HG03135 (cell line): ENCODE results near the gene CDH26.
A peak's percentile ranks its signal among the peaks of the same experiment; 100 is the strongest.
"Not testable (repeated sequence)": the region's sequence is repeated elsewhere in the genome, so short reads cannot be mapped to it uniquely, and the experiment has no call there.

Source experiments
- ATAC-seq: cut with Tn5 transposase; IDR thresholded peaks from one replicate; pipeline ENCODE4 v1.9.1; 2021; ENCODE audit warnings: mild to moderate bottlenecking, moderate library complexity; ENCODE audit not compliant: unreplicated experiment

Gene CDH26

DNA sequence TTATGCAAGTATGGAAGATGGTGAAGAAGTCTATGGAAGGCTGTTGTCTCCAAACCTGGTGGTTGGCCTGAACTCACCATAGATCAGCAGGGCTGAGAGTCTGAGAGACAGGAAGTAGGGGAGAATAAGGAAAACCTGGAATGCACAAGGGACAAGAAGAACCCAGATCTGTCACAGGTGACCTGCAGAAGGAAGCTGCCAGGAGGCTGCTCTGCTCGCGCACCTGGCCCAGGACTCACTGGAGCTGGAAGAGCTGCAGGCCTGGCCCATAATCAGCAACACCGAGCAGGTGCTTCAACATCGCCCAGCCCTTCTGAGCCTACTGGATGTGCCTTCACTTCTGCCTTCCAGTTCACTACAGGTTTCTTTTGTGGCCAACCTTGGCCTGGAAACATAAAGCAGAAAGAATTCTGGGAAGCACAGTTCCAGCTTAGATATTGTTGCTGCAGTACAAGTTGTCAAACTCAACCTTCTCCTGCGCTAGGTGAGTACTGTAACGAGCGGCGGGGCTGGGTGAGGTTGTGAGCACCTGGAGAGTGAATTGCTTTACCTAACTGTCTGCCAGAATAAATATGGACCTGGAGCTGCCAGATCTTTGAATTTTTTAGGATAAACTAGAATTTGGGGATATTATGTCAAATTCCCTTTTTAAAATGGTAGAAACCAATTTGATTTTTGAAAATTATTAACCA lies 82.4 kb downstream of the CDH26 start:
- ATAC-seq, result no peak

DNA sequence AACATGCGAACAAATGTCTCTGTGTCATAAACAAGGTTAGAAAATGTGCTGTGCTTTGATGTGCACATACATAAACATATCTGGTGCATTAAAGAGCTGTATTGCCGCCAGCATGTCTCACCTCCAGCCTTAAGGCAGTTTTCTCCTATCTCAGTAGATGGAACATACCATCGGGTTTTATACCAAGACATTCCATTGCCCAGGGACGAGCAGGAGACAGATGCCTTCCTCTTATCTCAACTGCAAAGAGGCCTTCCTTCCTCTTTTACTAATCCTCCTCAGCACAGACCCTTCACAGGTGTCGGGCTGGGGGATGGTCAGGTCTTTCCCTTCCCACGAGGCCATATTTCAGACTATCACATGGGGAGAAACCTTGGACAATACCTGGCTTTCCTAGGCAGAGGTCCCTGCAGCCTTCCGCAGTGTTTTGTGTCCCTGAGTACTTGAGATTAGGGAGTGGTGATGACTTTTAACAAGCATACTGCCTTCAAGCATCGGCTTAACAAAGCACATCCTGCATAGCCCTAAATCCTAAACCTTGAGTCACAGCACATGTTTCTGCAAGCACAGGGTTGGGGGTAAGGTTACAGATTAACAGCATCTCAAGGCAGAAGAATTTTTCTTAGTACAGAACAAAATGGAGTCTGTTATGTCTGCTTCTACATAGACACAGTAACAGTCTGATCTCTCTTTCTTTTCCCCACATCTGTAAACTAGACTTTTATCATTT lies 83.4 kb downstream of the CDH26 start:
- not testable (repeated sequence) for ATAC-seq

- no peak for ATAC-seq
Observed at GRCh38 chr20:60043435-60043834, 85.2 kb downstream of the CDH26 start.

- no peak for ATAC-seq
Observed at GRCh38 chr20:60046011-60046413, 87.8 kb downstream of the CDH26 start.

- no peak for ATAC-seq
Observed at GRCh38 chr20:60046436-60046835, 88.2 kb downstream of the CDH26 start.

GRCh38 chr20:60046860-60047259 lies 88.6 kb downstream of the CDH26 start:
- ATAC-seq, result no peak

- no peak for ATAC-seq
Observed at GRCh38 chr20:60048634-60049521, 90.7 kb downstream of the CDH26 start.

DNA sequence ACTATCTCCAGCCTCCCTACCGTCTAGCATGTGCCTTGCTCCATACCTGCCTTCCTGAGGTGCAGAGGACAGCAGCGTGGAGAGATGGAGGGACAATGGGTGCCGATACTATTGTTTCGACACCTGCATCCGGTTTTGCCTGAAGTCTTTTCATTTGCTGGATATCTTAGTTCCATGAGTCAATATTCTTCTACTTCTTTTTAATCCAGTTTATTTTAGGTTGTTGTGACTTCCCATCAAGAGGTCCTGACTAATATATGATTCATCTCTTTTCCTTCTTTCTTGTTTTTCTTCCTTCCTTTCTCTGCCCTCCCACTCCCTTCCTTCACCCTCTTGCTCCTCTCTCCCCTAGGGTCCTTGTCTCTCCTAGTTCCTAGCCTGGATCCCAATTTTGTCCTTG lies 91.4 kb downstream of the CDH26 start:
- ATAC-seq, result no peak

DNA sequence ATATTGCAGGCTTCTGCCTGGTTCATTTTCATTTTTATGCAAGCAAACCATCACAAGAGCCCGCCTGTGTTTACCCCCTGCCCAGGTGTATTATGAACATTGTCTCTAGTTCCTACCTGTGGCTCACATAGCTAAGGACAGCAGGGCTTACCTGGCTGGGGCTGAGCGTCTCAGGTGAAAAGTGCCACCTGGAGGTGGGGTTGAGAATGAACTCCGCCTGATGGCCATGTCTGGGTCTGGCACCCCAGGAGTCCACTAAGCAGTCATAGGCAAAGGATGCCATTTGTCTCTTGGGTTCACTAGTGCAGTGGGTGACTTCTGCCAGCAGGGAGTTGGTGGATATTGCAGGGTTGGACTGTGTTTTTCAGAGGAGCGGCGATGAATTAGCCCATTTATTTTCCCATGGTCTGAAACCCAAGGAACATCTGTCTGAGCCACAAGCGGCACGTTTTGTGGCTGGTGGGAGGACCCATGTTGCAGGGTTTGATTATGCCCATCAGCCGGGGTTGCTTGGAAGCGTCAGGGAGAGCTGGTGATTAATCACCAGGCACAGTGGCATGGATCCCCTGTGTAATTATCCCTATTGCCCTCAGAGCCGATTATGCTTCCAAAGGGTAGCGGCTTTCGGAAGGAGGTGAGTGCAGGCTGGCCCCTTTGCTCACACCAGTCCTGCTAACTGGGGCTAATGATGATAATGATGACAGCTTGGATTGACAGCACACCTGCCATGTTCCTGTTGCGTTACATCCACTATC lies 92.1 kb downstream of the CDH26 start:
- no peak for ATAC-seq

GRCh38 chr20:60051911-60052310 lies 93.7 kb downstream of the CDH26 start:
- ATAC-seq, result no peak

GRCh38 chr20:60052322-60052721 lies 94.1 kb downstream of the CDH26 start:
- no peak for ATAC-seq

DNA sequence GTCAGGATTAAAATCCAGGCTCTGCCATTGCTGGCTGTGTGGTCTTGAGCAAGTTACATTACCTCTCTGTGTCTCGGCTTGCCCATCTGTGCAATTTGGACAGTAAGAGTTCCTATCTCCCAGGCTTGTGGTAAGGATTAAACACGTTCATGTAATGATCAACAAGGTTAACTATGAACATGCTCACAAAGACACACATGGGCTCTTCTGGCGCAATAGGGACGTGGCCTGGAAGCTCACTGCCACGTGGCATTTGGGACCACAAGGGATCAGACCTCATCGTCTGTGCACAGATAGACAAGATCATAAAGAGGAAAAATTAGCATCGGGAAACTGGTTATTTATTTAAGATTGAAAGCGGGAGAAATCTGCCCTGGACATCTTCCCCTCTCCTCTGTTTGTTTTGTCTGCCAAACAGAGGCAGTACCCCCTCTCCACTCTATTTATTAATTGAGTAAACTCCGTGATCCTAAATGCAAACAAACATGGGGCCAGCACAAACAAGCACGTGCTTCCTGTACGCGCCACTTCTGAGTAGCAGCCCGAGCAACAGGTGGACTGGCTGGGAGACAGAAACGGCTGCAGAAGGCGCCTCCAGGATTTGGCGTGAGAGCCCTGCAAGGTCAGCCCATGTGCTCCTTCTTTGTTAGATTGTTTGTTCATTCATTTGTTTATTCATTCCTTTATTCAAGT lies 95.0 kb downstream of the CDH26 start:
- no peak for ATAC-seq

- ATAC-seq, result no peak
Observed at GRCh38 chr20:60053818-60054190, 95.6 kb downstream of the CDH26 start.

GRCh38 chr20:60054716-60055634 lies 96.8 kb downstream of the CDH26 start:
- ATAC-seq, result no peak

- ATAC-seq, result no peak
Observed at GRCh38 chr20:60055740-60056139, 97.5 kb downstream of the CDH26 start.

- no peak for ATAC-seq
Observed at GRCh38 chr20:60056407-60057122, 98.3 kb downstream of the CDH26 start.

DNA sequence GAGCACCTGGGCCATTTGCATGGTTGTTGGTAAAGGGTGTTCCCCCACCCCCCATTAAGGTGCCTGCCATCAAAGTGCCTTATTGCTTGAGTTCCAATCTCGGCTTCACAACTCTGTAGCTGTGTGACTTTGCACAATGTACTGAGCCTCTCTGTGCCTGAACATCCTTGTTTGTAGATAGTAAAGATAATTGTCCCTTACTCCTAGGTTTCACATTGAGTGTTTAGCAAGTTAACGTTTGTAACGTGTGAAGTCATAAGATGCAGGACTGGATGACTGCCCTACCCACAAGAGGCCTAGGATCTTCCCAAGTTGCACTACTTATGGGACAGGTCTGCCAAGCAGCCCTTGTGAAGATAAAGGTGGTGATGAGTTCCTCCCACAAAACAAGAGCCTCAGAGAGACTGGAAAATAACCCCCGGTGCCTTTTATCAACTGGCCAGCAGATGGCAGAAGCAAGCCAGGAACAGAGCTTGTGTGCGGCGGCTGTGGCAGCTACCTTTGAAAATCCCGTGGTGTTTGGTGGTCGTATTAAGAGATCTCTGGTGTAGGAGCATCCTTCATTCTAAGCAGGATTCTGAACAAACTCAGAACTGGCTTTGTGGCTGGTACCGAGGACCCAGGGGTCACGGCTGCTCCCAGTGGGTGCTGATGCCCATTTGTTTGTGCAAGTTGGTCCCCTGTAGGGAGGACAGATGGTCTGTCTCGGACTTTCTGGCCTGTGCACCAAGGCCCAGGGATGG lies 99.1 kb downstream of the CDH26 start:
- peak; percentile 50 for ATAC-seq
